Stimulated activated CD4-positive, alpha-beta T cell treated with anti-CD3 and anti-CD28 coated beads, Interleukin-1b, Interleukin-23, amount 100 ng/mL, for 4 hours (primary cell): Measurements from ENCODE around the gene PPP3CA.
"Not testable (repeated sequence)": the region's sequence is repeated elsewhere in the genome, so short reads cannot be mapped to it uniquely, and the experiment has no call there.

Source experiments
- DNase-seq, 2 donors: peaks; one replicate each; pipeline ENCODE4 v3.0.0-alpha.2; 2020; ENCODE audit warnings: low read depth in 2 of 2

PPP3CA gene

DNA sequence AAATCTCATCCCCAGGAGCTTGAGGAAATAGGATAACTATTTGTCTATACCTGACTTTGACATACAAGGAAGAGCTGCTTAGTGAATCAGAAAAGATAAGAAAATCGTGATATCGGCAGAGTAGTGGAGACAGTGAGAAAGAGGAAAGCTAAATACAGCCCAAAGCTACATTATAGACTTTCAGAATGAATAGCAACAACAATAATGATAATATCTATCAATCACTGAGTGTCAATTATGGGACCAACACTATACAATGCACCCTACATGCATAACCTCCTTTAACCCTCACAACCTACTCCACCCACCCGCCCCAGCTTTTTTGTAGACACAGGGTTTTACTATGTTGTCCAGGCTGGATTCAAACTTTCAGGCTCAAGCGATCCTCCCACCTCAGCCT lies 205.1 kb downstream of the PPP3CA start:
- DNase-seq, result no peak

DNA sequence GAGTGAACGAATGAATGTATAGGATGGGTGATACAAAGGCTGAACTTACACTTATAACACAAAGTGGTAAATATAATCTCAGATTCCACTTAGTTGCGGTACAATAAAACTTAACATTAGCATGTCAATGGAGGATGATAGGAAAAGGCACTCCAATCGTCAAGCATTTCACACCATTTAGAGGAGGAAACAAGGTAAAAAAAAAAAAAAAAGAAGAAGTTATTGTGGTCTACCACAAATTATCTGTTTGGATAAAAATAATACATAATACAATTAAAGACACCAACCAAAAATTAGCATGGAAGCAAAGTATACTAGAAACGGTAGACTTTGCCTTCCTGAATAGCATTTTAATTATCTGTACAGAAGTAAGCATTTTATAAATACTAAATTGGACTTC lies 205.5 kb downstream of the PPP3CA start:
- DNase-seq, result no peak

DNA sequence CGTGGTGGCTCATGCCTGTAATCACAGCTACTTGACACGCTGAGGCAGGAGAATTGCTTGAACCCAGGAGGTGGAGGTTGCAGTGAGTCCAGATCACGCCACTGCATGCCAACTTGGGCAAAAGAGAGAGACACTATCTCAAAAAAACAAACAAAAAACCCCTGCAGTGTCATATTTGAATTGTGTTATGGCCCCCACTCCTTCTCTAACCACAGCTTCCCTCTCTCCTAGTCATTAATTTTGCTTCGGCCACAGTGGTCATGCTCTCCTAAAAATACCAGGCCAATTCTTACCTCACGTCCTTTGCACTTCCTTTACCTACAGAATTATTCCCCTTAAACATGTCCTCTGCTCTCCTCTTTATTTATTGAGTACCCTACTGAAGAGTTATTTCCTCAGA lies 206.1 kb downstream of the PPP3CA start:
- no peak for DNase-seq

DNA sequence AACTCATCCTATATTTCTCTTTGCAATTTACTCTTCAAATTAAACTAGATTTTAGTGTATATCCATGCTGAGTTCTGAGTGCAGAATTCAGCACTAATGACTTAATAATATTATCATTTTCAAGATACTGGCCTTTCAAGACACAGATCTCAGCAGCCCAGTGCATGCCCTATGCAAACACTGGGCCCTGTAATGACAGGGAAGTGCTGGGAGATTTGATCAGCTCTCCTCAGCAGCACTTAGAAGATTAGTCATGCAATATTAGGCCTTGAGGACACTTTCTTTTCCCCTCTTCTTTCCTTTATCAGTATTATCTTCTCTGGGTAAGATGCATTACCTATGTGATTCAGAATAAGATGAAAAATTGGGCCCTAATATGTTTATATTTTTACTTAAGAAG lies 207.1 kb downstream of the PPP3CA start:
- DNase-seq, result no peak

DNA sequence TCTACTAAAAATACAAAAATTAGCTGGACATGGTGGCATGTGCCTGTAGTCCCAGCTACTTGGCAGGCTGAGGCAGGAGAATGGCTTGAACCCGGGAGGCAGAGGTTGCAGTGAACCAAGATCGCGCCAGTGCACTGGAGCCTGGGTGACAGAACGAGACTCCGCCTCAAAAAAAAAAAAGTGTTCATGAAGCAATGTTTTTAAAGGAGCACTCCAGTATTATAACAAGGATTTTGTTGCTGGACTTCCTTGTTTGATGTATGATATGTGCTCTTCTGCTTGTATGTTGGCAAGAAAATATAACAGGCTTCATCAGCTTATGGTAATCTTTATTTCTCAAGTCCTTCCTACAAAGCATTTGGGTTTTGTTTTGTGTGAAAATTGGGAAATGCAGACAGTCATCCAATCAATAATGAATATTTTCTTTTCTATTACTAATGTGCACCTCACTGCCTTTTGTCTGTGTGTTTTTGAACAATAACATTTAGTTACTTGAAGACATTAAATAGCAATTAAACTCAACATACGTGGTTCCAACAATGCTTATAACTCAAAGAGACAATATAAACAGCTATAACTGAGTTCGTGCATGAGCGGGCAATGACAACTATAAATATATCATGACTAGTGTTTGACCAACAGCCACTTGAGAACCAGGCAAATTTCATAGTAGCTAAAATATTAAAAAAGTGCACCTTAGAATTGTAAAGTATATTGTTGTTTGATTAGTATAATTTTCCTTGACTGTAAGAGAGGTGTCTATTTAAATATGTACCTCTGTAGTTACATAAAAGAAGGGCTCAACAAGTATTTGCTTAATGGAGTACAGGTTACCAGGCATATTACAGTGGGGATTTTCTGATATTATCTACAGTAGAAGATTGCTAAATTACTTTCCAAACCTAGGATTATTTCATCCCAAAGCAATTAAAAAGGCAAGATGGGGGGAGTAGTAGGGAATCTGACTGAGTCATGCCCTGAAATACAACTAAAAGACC lies 210.7 kb downstream of the PPP3CA start:
- DNase-seq, result no peak

DNA sequence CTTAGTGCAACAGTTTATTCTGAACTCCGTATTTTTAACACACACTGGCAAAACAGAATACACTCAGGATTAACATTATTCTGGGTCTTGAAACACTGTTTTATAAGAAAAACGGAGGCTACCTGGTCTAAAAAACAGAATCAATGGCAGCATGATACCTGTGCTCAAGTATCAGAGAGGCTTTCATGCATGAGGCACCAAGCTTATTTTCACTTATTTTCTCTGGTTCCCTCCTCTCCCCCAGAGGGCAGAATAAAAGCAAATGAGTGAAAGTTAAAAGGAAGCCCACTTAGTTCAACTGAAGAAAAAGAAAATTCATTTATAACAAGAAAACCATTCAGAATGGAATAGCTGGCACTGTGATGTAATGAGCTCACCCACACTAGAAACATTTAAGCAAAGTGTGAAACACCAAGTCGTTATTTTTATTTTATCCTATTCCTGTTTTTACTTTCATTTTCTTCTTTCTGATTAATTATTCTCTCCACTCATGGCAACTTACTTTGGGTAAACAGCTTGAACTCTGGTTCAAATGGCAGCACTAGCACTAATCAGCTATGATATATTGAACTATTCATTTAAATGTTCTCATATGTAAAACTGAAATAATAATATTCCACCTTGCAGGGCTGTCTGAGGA lies 211.8 kb downstream of the PPP3CA start:
- DNase-seq, result no peak

DNA sequence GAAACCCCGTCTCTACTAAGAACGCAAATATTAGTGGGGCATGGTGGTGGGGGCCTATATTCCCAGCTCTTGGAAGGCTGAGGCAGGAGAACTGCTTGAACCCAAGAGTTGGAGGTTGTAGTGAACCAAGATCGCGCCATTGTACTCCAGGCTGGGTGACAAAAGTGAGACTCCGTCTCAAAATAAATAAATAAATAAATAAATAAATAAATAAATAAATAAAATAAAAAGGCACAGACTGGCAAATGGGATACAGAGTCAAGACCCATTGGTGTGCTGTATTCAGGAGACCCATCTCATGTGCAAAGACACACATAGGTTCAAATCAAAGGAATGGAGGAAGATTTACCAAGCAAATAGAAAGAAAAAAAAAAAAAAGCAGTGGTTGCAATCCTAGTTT lies 216.3 kb downstream of the PPP3CA start:
- DNase-seq, result not testable (repeated sequence)

DNA sequence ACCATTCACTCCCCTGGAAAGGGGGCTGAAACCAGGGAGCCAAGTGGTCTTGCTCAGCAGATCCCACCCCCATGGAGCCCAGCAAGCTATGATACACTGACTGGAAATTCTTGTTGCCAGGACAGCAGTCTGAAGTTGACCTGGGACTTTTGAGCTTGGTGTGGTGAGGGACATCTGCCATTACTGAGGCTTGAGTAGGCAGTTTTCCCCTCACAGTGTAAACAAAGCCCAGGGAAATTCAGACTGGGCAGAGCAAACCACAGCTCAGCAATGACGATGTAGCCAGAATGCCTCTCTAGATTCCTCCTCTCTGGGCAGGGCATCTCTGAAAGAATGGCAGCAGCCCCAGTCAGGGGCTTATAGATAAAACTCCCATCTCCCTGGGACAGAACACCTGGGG lies 218.4 kb downstream of the PPP3CA start:
- not testable (repeated sequence) for DNase-seq

DNA sequence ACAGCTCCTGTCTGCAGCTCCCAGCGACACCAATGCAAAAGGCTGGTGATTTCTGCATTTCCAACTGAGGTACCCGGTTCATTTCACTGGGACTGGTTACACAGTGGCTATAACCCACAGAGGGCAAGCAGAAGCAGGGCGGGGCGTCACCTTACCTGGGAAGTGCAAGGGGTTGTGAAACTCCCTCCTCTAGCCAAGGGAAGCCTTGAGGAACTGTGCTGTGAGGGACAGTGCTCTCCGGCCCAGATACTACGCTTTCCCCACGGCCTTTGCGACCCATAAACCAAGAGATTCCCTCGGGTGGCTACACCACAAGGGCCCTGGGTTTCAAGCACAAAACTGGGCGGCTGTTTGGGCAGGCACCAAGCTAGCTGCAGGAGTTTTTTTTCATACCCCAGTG lies 218.9 kb downstream of the PPP3CA start:
- no peak for DNase-seq

DNA sequence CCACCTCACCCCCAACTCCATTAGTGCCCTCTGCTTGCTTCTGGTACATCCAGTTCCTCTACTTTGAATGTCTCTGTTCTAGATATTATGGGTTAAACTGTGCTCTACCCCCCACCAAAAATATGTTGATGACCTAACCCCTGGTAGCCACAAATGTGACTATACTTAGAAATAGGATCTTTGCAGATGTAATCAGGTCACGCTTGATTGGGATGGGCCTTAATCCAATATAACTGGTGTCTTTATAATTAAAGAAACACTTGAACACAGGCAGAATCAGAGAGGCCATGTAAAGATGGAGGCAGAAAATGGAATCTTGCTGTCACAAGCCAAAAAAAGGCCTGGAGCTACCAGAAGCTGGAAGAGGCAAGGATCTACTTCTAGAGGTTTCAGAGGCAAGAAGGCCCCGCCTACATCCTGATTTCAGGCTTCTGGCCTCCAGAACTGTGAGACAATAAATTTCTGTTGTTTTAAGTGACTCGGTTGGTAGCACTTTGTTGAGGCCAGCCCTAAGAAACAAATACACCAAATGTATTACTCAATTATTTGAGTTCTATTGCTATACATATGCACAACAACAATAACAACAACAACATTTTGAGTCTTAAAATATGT lies 220.0 kb downstream of the PPP3CA start:
- no peak for DNase-seq

DNA sequence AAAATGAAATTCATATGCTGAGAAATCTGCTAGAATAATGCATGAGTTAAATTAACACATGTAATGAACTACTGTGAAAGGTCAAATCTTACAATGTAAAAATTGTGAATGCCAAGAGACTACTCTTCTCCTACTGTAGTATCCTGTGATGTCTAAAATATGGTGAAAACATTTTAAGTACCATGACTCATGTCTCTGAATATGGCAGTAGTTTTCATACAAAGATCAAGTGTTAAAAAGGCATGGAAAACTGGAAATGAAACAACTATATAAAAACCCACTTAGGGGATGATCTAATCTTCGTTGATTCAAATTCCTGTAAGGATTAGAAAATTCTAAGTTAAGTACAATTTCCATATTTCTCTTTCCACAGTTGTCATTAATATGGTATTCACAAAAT lies 221.3 kb downstream of the PPP3CA start:
- no peak for DNase-seq

DNA sequence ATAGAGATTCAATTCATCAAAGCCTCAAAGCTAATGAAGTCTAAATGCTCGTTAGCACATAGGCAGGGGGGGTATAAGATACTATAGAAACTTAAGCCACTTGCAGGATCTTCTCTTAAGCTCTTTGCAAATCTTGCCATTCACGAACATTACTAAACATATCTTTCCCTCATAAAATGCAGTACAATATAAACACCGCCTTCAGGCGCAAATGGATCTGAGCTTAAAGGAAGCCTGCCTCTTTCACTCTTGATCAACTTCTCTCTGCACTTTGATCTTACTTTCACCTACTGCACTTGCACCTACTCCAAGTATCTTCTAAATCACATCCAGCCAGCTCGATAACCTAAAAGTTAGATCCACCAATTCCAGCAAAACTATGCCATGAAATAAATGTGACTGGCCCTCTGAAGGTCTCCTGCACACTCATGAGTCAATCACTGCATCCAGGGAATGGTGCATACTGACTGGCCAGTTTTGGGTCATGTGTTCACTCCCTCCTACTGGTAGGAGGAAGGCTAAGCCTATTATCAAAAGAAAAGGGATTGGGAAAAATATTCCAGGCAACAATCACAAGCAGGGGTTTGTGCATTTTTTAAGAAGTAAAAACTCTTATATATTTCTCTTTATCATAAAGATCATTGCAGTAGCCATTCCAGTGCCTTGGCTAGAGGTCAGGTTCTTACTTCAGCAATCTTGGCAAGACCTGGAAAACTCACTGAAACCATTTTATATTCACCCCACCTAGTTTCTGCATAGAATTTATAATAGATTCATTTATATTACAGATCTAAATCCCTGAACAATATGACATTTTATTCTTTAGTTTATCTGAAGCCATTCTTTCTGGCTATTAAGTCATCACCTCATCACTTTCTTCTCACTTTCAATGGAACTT lies 222.0 kb downstream of the PPP3CA start:
- DNase-seq, result no peak

DNA sequence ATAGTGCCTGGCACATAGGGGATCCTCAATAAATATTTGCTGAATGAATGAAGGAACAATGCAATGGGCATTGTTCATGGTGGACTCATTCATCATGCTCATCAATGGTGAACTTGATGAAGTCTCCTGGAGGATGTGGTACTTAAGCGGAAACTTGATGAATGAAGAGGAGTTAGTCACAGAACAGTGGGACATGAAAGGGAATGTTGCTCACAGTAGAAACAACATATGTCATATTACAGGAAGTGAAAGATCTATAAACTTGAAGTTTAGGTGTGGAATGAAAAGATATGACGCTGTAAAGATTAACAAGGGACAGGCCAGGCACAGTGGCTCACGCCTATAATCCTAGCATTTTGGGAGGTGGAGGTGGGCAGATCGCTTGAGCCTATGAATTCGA lies 224.1 kb downstream of the PPP3CA start:
- no peak for DNase-seq

DNA sequence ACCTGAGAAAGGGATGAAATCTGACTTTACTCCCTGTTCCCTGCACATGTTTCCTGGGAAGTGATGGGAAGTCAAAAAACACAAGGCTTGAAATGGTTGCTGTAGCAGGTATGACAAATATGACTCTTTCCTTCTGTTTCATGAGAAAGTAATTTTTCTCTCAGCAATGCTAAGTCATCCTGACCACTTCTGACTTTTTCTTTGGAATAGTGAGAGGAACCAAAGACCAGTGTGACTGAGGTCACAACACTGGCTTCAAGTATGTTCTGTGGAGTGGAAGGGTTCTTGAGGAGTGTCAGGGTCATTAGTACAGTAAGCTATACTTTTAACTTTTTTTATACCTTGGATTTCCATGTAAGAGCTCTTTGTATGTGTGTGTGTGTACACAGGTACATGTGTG lies 225.3 kb downstream of the PPP3CA start:
- DNase-seq, result no peak

DNA sequence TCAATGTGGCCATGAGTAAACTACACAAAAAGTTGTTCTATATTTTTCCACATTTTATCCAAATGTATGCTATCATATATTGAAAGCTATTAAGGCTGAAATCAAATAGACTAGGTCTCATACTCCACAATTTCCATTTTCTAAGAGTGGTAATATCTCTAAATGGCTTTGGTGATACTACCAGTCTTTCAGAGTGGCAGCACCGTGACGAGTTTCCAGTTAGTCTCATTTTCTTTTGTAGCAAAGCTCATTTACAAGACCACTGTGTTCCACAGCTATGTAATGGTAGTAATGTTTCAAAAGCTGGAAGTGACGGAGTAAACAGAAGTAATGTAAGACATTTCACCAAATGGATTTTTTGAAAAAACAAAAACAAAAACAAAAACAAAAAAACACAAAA lies 228.2 kb downstream of the PPP3CA start:
- DNase-seq, result no peak

DNA sequence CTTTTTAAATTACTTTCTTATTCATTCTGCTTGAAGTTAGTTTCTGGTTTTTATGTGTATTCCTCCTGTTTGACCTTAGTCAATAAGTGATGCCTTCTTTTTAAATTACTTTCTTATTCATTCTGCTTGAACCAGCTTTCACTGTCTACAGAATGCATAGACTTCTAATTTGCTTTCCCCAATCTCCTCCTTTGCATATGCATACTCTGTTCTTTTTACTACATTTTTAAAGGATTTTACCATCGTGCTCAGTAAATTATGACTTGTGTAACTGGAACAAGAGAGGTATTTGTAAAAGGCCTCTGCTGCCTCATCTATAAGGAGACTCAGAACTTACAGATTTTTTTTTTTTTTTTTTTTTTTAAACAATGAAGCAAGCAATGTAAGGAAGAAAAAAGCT lies 228.7 kb downstream of the PPP3CA start:
- DNase-seq, result no peak

DNA sequence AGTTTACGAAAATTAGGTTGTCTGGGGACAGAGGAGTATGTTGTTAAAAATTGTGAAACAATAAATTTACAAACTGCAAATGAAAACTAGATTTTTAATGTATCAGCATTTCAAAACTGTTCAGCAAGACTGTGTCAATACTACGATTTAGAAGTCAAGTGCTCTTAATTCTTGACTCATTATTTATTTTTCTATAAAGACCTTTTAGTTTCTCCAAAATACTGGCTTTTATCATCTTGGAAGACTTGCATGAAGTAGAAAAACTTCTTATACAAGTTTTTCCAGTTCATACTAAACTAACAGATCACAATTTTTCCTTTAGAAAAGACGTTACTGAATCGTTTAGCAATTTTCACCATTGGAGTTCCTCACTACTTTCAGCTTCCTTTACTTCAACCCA lies 231.4 kb downstream of the PPP3CA start:
- DNase-seq, result no peak

DNA sequence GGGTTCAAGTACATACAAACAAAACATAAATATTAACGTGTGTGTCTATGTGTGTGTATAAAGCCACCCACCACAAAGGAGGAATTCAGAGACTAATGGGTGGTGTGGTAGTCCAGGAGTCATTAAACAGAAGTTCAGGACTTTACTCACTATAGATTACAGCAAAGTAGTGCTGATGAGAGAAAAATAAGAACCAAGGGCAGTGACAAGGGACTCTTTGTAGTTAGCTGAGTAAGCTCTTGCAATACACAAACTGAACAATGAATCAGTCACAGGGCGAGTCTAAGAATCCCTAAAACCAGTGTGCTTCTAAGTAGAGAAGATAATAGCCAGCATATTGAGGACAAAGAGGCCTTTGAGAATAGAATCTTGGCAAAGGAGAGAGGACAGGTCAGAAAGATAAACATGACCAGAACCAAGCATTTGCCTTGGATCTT lies 232.4 kb downstream of the PPP3CA start:
- no peak for DNase-seq

DNA sequence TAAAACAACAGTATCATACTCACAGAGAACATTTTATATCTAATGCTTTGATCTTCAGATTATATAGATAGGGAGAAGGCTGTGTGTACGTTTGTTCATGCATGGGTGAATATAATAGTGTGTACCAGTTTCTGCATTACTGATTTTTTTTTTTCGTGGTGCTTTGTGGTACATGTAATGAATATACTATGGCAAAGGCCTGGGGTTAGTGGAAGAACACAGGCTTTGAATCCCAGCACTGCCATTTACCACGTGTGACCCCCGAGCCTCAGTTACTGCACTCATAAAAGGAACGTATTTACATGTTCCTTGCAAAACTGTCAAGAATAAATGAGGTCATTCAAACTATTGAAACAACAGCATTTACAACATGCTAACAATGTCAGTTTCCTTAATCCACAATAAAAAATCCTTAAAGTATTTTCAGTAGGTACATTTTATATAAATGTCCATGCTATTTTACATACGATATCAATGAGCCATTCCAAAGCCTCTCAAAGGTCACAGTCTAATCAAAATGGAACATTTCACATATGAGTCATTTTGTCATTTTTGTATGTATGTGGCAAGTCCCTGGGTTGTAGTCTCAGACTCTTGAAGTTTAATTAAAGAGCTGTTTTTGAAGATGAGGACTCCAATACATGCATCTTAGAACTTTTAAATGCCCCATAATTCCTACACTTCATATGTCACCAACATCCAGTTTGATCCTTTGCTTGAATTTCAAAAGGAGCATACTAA lies 242.8 kb downstream of the PPP3CA start:
- DNase-seq, result no peak

DNA sequence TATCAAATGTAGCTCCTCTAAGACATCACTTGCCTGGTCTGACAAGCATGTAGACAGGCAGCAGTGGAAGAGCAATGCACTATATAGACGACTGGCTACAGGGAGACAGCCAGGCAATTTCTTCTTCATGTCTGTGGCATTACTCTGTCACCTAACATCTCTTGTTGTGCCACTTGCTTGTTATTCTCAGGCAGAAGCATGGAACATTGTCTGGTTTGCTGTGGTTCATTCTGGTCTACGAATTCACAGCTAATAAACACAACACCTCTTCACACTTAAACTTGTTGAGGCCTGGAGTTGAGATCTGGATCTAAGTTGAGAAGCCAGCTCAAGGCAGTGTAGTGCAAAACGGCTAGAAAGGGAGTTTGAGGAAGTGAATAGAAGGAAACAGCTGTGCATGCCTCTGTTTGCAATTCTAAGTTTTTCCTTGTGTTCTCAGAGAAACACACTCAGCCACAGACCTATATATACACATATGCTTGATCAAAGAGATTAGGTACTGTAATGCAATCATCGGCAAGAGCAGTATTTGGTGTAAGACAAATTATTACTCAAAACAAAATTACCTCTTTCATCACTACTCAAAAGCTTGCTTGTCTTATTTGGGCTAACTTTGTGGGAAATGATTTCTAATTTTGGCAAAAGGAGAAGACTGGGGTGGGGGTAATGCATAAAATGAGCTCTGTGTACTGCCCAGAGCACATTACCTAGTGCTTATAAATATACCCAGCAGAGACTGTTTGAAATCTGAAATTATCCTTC lies 243.8 kb downstream of the PPP3CA start:
- DNase-seq, result no peak
